Stimulated activated CD8-positive, alpha-beta memory T cell treated with anti-CD3 and anti-CD28 coated beads, Interleukin-12 subunit alpha, Interleukin-12 subunit beta, amount 100 ng/mL, for 1 hour (primary cell): ENCODE results near the gene DDR2.

ENCODE experiments used
- DNase-seq: peaks from one replicate; pipeline ENCODE4 v3.0.0-alpha.2; 2020; ENCODE audit warnings: low read depth

The DDR2 gene

DNA sequence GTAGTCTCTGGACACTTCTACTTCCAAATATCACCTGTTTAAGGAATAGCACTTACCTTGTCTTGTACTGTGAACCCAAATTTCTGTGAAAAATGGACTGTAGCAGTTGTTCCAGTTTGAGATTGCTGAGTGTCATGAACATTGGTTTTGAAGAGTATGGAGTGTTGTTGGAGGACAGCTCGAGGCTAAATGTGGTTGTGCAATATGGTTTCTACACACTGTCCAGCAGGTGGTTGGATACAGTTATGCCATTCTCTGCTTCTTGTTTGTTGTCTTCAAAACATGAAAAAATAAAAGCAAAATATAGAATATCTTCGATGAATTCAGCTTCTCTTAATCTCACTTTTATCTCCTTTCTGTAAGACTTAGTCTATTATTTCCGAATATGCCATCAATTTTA lies 67.1 kb downstream of the DDR2 start:
- no peak for DNase-seq

DNA sequence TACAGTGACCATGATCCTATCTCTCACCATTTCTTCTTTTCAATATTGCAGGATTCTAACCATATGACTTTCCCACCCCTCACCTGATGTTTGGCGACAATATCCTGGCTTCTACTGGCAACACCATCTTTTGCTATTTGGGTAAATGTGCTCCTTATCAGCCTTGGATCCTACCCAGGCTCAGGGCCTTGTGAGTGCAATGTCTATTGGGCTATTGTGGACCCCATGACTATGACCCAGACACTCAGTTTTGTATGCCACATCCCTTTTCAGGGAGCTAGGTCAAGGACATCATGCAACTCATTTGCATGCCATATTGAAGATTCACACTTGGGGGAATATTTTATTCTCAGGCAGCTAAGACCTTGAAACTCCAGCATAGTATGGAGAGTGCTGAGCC lies 67.9 kb downstream of the DDR2 start:
- DNase-seq = no peak

DNA sequence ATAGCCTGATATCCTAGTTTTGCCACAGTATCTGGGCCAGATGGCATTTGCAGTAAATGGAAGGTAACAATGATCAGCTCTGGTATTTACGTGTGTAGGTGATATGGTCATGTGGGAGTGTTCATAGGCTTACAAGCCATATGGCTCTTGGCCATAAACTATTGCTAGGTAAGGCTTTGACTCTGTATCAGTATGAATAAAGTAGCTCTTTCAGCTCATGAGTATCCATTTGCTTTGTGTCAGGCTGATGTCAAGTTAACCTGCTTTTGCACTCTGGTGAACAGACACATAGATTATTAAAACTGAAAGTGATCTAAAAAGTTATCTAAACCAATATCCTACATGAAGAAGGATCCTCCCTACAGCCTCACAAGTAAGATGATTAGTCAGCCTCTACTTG lies 69.0 kb downstream of the DDR2 start:
- no peak for DNase-seq

DNA sequence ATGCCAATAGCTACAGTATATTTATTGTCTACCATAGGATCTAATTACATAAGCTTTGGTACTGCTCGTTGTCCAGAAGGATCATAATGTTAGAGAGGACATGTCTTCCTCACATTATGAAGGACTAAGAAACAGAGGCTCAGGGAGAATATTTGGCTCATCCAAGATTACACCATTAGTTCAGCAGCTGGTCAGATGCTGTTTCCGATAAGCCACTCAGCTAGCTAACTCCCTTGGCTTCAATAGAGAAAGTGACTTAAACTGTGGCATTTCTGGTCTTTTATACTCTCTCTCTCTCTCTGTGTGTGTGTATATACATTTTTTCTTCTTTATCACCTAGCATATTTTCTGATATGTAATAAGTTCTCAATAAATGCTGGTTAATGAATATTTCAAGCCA lies 70.4 kb downstream of the DDR2 start:
- no peak for DNase-seq

GRCh38 chr1:162703708-162704107 lies 71.4 kb downstream of the DDR2 start:
- DNase-seq = no peak

DNA sequence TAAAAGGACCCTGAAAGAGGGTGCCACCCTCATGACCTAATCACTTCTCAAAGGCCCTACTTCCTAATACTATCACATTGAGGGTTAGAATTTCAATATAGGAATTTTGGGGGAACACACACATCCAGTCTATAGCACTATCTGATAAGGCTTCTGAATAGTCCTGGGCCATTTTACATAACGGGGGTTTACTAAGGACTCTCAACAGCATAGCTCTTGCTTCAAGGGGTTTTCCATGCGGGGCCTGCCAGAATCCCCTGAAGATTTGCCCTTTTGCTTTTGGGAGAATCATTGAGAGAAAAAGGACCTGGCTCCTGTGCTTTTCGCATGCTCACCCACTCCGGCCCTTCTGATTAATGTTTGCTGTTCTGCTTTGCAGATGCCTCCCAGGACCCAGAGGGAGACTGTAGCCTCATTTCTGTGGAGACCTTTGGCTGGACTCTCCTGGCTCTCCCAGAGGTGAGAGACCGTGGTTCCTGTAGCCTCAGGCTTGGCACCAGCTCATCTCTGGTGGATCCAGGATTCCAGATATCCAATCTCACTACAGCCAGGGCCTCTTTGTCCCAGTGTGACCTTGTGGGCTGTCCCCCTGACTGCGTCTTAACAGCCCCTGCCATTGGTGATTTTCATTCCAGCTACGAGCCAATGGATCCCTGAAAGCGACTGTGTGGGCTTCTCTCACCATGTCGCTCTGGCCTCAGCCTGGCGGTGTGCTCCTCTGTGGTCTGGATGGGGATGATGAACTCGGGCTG lies 72.6 kb downstream of the DDR2 start:
- no peak for DNase-seq

- no peak for DNase-seq
These were observed 73.7 kb downstream of the DDR2 start for GRCh38 chr1:162706003-162706402.

GRCh38 chr1:162706606-162707005 lies 74.3 kb downstream of the DDR2 start:
- no peak for DNase-seq

DNA sequence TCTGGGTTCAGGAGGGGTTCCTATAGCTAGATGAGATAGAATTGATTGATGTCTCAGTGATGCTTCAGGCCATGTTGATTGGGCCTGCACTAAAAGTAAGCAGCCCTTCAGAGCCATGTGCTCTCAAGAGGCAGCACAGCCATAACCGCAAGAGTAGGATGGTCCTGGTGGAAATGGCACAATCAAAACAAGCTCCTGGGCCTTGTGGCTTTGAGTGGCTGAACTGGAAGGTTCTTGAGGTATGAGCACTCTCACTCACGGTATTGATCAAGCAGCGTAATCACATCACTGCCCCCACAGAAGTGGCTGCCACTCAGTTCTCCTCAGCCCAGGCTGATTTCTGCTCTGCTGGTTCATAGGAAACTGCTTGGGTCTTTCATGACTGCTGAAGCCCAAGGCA lies 76.0 kb downstream of the DDR2 start:
- no peak for DNase-seq

DNA sequence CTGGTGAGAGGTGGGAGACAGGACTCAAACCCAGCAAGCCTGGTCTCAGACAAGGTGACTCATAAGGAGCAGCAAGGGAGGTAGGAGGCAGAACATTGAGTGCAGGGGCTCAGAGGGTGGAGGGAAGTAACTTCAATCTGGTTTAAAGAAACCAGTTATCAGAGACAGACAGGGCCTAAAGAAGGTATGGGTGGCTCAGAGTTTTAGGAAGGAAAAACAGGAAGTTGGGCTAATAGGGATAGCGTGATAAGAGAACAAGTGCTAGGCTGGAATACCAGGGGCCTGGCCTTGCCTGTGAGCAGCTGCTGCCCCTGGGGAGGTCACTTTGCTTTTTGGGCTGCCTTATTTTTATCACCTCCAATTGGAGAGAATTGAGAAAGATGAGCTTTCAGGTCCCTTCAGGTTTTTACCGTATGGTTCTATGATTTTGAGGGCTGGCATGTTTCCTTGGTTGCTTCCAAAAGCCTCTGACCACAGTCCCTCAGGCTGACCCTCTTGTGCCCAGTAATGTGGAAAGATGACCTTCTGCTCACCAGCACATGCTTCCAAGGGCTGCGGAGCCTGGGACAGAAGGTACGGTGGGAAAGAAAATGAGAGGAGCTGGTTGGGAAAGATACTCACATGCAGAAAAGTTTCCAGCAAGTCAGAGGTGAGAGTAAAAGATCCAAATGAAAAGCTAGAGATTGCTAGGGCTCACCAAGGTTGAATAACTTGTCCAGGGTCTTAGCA lies 77.0 kb downstream of the DDR2 start:
- DNase-seq = no peak

- no peak for DNase-seq
These were observed 77.6 kb downstream of the DDR2 start for GRCh38 chr1:162709870-162710269.

DNA sequence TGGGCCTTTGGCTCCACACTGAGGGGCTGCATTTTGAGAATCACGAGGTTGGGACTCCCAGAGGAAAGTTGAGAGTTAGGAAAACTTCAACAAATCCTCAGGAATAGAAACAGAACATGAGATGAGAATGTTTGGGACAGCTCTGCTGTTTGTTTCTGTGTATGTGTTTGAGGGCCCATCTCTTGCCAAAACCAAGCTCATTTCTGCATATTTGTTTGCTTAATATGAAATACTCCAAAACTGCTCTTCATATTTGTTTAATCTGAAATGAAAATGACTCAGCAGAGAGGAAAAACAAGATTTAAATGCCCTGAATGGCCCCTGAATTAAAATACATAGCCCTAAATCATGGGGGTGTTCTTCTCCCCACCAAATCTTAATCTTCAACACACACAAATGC lies 78.1 kb downstream of the DDR2 start:
- no peak for DNase-seq

- no peak for DNase-seq
These were observed 78.7 kb downstream of the DDR2 start for GRCh38 chr1:162710780-162711465.

DNA sequence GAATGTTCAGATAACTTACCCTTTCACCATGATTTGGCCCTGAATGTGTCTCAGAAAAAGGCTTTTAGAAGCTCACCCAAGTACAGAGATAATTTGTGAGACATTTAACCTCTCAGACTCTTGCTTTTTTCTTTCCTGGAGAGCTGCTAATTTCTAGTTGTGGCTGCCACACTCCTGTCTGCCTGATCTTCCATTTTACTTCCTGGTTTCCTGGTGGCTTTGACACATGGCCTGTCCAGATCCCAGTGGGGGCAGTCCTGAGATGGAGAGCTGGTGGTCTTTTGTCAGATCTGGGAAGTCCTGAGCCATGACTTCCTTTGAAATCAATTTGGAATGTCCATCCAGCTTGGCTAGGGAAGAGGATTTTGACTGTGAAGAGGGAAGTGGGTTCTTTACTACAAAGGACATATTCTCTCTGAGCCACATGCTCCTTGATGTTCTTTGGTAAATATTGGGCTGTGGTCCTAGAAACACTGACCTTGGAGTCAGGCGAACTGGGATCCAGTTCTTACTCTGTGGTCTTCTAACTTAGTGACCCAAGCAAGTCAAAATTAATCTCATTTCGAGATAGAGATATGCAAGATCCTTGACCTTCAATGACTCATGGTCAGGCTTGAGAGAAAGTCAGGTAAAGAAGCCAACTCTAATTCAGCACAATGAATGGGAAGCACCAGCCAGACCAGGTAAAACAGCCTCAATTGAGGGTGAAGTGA lies 80.2 kb downstream of the DDR2 start:
- no peak for DNase-seq

GRCh38 chr1:162716123-162716522 lies 83.9 kb downstream of the DDR2 start:
- no peak for DNase-seq

DNA sequence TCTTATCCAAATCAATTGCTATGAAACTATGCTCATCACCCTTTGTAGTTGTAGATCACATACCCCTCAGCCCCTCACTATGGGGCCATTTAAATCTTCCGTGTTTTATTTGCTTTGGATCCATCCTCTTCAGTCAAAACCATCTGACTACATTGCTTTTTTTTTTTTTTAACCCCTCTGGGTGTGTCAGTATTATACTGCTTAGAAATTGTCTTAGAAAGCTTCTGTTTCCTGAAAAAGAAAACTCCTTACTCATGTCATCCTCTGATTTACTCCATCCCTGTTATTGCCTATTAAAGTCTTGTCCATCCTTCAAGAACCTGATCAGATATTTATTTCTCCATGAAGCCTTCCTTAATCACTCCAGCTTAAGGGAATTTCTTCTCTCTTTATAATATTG lies 84.3 kb downstream of the DDR2 start:
- DNase-seq = no peak

GRCh38 chr1:162717548-162718184 lies 85.4 kb downstream of the DDR2 start:
- DNase-seq = no peak

DNA sequence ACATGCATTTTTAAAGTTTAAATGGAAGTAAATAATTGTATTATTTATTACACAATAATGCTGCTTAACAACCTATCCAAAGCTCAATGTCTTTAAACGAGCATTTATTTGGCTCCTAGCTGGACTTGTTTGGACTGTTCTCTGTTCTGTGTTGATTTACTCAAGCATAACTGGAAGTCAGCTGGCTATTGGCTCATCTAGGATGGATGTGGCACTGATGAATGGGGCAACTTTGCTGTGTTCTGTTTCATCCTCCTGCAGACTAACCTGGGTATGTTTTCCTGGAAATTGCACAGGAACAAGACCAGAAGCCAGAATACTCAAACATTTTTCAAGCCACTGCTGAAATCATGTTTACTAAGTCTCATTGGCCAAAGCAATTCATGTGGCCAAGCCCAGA lies 87.4 kb downstream of the DDR2 start:
- DNase-seq = no peak

DNA sequence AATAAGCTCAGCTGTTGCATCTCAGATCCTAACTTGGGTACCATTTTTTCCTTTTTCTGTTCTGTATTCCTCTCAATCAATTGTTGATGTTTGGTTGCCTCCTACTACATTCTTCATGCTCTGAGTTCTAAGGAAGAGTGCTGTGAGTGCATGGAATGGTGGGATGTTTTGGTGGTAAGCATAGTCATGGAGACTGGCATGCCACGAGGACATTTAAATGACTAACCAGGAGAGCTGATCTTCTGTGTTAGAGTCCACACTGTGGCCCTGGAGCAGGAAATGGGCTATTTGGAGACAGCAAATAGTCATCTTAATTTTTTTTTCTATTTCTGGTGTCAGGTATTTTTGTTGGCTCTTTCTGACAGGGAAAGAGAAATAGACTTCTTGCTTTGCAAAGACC lies 88.7 kb downstream of the DDR2 start:
- no peak for DNase-seq

- DNase-seq = no peak
These were observed 89.2 kb downstream of the DDR2 start for GRCh38 chr1:162721471-162721870.

DNA sequence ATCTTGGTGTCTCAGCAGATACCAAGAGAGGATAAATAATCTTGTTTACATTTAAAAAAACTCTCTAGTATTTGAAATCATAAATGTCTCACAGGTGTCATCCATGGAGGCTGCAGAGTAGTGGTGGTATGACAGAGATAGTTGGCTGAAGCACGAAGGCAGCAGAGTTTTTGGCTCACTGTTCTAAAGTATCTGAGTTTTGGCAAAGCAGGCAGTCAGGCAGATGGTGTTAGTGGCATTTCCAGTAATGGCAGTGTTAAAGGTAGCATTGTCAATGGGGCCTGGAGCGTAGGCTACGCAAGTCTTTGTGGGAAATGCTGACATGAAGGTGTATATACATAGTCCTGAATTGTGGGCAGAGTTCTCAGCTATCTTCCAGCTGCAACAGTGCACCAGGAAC lies 89.8 kb downstream of the DDR2 start:
- DNase-seq = no peak

GRCh38 chr1:162724583-162725120 lies 92.4 kb downstream of the DDR2 start:
- DNase-seq = no peak
